Sigmoid colon (tissue), 7 donors: Measurements from ENCODE around the gene EPHA2. TPM values are rescaled to one million over a fixed set of nuclear protein-coding genes. Genes with fewer than 3 reads are reported as not detected.

Source experiments
- DNase-seq: peaks from one replicate; pipeline ENCODE4 v3.0.0-alpha.2; 2019
- H3K27ac ChIP-seq, 4 donors: fragments of 200-600 bp; sonication (generic); one replicate each; pipeline ENCODE4 v1.5.1; 2016 to 2019; ENCODE audit warnings: mild to moderate bottlenecking in 1 of 4
- H3K27me3 ChIP-seq, 3 donors: fragments of 200-600 bp; sonication (generic); one replicate each; pipeline ENCODE4 v1.5.1; 2019; ENCODE audit warnings: mild to moderate bottlenecking in 1 of 3
- H3K36me3 ChIP-seq, 4 donors: fragments of 200-600 bp; sonication (generic); one replicate each; pipeline ENCODE4 v1.5.1; 2016 to 2019
- H3K4me1 ChIP-seq, 4 donors: fragments of 200-600 bp; sonication (generic); one replicate each; pipeline ENCODE4 v1.5.1; 2017 to 2019
- H3K4me3 ChIP-seq, 4 donors: fragments of 200-600 bp; sonication (generic); one replicate each; pipeline ENCODE4 v1.5.1; 2017 to 2019; ENCODE audit warnings: mild to moderate bottlenecking in 2 of 4, moderate library complexity in 1 of 4
- H3K9me3 ChIP-seq, 4 donors: fragments of 200-600 bp in 3 of 4; sonication (generic) in 3 of 4; one replicate each; pipeline versions ENCODE4 v1.5.1 to v1.6.1; 2013 to 2019
- CTCF ChIP-seq, 4 experiments: fragments of 450-650 bp in 3 of 4; fragments of 200-600 bp in 1 of 4; IDR thresholded peaks; one replicate each; pipeline ENCODE4 v1.5.1; 2016 to 2019; ENCODE audit warnings: antibody characterized with exemption in 4 of 4, mild to moderate bottlenecking in 3 of 4, moderate library complexity in 2 of 4
- EP300 ChIP-seq, 4 donors: sonication (generic); formaldehyde crosslinking; IDR thresholded peaks; one replicate each; pipeline ENCODE4 v1.6.1; 2017; ENCODE audit warnings: antibody characterized with exemption in 4 of 4
- POLR2A ChIP-seq, 2 donors: fragments of 450-650 bp; IDR thresholded peaks; one replicate each; pipeline ENCODE4 v1.6.1; 2016; ENCODE audit warnings: antibody characterized with exemption in 2 of 2, mild to moderate bottlenecking in 2 of 2, moderate library complexity in 2 of 2
- POLR2AphosphoS5 ChIP-seq, 4 donors: sonication (generic); formaldehyde crosslinking; IDR thresholded peaks; one replicate each; pipeline ENCODE4 v1.6.1; 2017; ENCODE audit warnings: antibody characterized with exemption in 4 of 4
- WGBS, 2 donors: extraction: QIAGEN DNeasy Blood & Tissue Kit; methylation state at CpG; one replicate each; pipeline ENCODE4 v1.1.7; 2013; 5-methylcytosine and 5-hydroxymethylcytosine counted together
- intact Hi-C: fragments of 100-400 bp; cut with DNase I; formaldehyde crosslinking; loops from one replicate; pipeline ENCODE4 v1.15.1; 2023
- polyA plus RNA-seq, 3 donors: library from polyadenylated mRNA; stranded (reverse); fragments of 200-250 nt; gene quantifications; one replicate each; pipeline ENCODE4 v1.2.3, GENCODE V29; 2013
- total RNA-seq, 4 donors: library from RNA; depleted of rRNA; stranded (reverse); fragments of >200 nt; gene quantifications; one replicate each; pipeline ENCODE4 v1.1.0, GENCODE V29; 2016
- donor health status: healthy with polysubstance abuse.
- donor health status: Bipolar disorder and iron deficiency.
- donor health status: healthy.

The EPHA2 gene
- total and polyA plus RNA-seq, 7 donors = 3.3 to 24.7 (median 6.0) TPM

GRCh38 chr1:16114527-16115467 is 41.1 kb downstream of the EPHA2 start:
- 87 to 90% methylated on average over 23 of the region's 23 CpGs for WGBS, 2 donors

GRCh38 chr1:16112596-16113555 is 43.0 kb downstream of the EPHA2 start:
- no peak overlapping the region for H3K4me3 ChIP-seq
- no peaks in the 10 kb centered on the region for H3K27me3 ChIP-seq
- no peak overlapping the region for H3K27ac ChIP-seq
- no peak for DNase-seq
- peaks cover 0 to 7% (median 5%) of the 10 kb centered on the region in 4 donors for H3K9me3 ChIP-seq
- TF ChIP-seq CTCF (IDR thresholded peaks at IDR 0.05) (no peak), POLR2A (IDR thresholded peaks at IDR 0.05) (no peak), POLR2AphosphoS5 (IDR thresholded peaks at IDR 0.05) (no peak), EP300 (IDR thresholded peaks at IDR 0.05) (no peak)
- H3K36me3 ChIP-seq = no peaks in the 10 kb centered on the region
- H3K4me1 ChIP-seq = peaks cover 0 to 19% (median 3%) of the 10 kb centered on the region in 4 donors
- intact Hi-C loops = no loop called here
- WGBS, 2 donors = 57 to 74% methylated on average over 14 of the region's 14 CpGs

More at GRCh38 chr1:16114527-16115467, 41.1 kb downstream of the EPHA2 start:
- H3K36me3 ChIP-seq = no peaks in the 10 kb centered on the region
- no peak for DNase-seq
- H3K27ac ChIP-seq = no peak overlapping the region
- no peaks in the 10 kb centered on the region for H3K9me3 ChIP-seq
- peaks cover 0 to 19% (median 3%) of the 10 kb centered on the region in 4 donors for H3K4me1 ChIP-seq
- H3K4me3 ChIP-seq = no peak overlapping the region
- intact Hi-C loops = no loop called here
- H3K27me3 ChIP-seq = no peaks in the 10 kb centered on the region
- TF ChIP-seq EP300 (IDR thresholded peaks at IDR 0.05) = no peak
- TF ChIP-seq POLR2A (IDR thresholded peaks at IDR 0.05) = no peak
- no peak for TF ChIP-seq CTCF (IDR thresholded peaks at IDR 0.05)

GRCh38 chr1:16111771-16112595 is 43.9 kb downstream of the EPHA2 start:
- TF ChIP-seq POLR2AphosphoS5 (IDR thresholded peaks at IDR 0.05) = no peak
- TF ChIP-seq POLR2A (IDR thresholded peaks at IDR 0.05) = no peak
- TF ChIP-seq CTCF (IDR thresholded peaks at IDR 0.05) = no peak
- TF ChIP-seq EP300 (IDR thresholded peaks at IDR 0.05) = no peak
- Histone ChIP-seq H3K27me3 (no peaks in the 10 kb centered on the region), H3K27ac (peak overlapping the region in 1 of 4 donors; percentile 20), H3K4me3 (no peak overlapping the region), H3K9me3 (peaks cover 0 to 10% (median 5%) of the 10 kb centered on the region in 4 donors), H3K36me3 (no peaks in the 10 kb centered on the region), H3K4me1 (peaks cover 0 to 19% (median 3%) of the 10 kb centered on the region in 4 donors)
- intact Hi-C loops = no loop called here
- WGBS, 2 donors = 72 to 74% methylated on average over 15 of the region's 15 CpGs
- no peak for DNase-seq

- no peak for DNase-seq
- Histone ChIP-seq H3K4me3 (no peak overlapping the region), H3K9me3 (peaks cover 0 to 10% (median 5%) of the 10 kb centered on the region in 4 donors), H3K27me3 (no peaks in the 10 kb centered on the region), H3K36me3 (no peaks in the 10 kb centered on the region), H3K27ac (no peak overlapping the region), H3K4me1 (peaks cover 0 to 19% (median 3%) of the 10 kb centered on the region in 4 donors)
- WGBS, 2 donors = 88 to 92% methylated on average over 7 of the region's 7 CpGs
- no peak for TF ChIP-seq EP300 (IDR thresholded peaks at IDR 0.05)
- no peak for TF ChIP-seq POLR2AphosphoS5 (IDR thresholded peaks at IDR 0.05)
- no peak for TF ChIP-seq CTCF (IDR thresholded peaks at IDR 0.05)
- TF ChIP-seq POLR2A (IDR thresholded peaks at IDR 0.05) = no peak
- intact Hi-C loops = no loop called here
Measured at GRCh38 chr1:16110884-16111283, 45.0 kb downstream of the EPHA2 start.
